ENCODE measurements around the gene CDH4.

GRCh38 chr20:61528591-61528990, 276.5 kb downstream of the CDH4 start:
- TF ChIP-seq, protein P1, sequence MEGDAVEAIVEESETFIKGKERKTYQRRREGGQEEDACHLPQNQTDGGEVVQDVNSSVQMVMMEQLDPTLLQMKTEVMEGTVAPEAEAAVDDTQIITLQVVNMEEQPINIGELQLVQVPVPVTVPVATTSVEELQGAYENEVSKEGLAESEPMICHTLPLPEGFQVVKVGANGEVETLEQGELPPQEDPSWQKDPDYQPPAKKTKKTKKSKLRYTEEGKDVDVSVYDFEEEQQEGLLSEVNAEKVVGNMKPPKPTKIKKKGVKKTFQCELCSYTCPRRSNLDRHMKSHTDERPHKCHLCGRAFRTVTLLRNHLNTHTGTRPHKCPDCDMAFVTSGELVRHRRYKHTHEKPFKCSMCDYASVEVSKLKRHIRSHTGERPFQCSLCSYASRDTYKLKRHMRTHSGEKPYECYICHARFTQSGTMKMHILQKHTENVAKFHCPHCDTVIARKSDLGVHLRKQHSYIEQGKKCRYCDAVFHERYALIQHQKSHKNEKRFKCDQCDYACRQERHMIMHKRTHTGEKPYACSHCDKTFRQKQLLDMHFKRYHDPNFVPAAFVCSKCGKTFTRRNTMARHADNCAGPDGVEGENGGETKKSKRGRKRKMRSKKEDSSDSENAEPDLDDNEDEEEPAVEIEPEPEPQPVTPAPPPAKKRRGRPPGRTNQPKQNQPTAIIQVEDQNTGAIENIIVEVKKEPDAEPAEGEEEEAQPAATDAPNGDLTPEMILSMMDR (IDR thresholded peaks at IDR 0.05): no peak
- TF ChIP-seq EZH2 (IDR thresholded peaks at IDR 0.05; ENCODE audit: borderline replicate concordance, insufficient read depth, low read depth, low read length, poor library complexity, severe bottlenecking): no peak

All from B cell (primary cell).